Stimulated activated CD8-positive, alpha-beta memory T cell treated with anti-CD3 and anti-CD28 coated beads, Interleukin-2, amount 100 ng/mL, for 1 hour (primary cell): Measurements from ENCODE around the gene NUPR1.
"Not testable (repeated sequence)": the region's sequence is repeated elsewhere in the genome, so short reads cannot be mapped to it uniquely, and the experiment has no call there.

ENCODE experiments used
- DNase-seq, 2 donors: peaks; one replicate each; pipeline ENCODE4 v3.0.0-alpha.2; 2020; ENCODE audit warnings: low read depth in 2 of 2

NUPR1 gene, protein sequence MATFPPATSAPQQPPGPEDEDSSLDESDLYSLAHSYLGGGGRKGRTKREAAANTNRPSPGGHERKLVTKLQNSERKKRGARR

DNA sequence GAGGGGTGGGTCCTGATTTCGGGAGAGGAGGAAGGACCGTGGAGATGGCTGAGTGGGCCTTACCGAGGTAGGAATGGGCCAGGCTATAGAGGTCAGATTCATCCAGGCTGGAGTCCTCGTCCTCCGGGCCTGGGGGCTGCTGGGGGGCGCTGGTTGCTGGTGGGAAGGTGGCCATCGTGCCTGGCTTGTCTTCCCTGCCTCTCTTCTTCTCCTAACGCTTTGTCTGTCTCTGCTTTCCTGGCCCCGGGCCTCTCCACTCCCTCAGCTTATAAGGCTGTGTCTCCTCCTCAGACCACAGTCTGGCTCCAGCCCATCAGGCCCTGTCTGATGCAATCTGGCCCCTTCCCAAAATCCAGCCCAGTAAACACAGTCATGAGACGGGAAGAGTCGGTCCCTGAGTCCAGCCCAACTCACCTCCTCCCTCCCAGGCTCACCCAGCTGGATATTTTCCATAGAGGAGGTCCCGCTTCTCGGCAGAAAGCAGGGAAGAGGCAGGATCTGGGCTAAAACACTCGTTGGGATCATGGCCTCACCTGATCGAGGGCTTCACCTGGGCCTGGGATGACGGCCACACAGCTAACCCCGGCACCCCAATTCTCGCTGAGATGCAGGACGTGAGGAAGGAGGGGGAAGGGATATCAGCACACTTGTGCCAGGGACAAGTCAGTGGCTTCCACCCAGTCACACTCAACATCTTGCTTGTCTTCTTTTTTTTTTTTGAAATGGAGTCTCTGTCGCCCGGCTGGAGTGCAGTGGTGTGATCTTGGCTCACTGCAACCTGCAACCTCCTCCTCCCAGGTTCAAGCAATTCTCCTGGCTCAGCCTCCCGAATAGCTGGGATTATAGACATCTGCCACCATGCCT is at the start of gene NUPR1:
Gene NUPR1 (minus strand): TSS at position 242 of the 864 bp plus-strand sequence. CDS start 67 bp downstream, at position 175.
- DNase-seq: no peak

DNA sequence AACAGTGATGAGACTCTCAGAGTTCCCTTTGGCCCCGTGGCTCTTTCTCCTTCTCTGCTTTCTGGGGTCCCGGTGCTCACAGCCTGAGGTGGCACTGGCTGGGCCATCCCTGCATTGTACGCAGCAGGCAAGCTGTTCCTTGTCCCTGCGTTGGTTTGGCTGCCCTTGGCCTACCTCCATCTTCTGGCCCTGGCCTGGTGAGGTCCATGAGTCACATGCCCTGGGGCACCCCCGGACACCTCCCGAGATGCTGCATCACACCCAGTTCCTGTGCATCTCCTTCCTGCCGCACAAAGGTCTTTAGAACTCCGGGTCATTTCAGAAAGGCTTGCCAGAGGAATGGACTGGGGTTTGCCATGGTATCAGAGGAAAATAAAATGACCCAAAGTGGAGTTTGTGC is 48.6 kb upstream of the NUPR1 start:
- DNase-seq: no peak

DNA sequence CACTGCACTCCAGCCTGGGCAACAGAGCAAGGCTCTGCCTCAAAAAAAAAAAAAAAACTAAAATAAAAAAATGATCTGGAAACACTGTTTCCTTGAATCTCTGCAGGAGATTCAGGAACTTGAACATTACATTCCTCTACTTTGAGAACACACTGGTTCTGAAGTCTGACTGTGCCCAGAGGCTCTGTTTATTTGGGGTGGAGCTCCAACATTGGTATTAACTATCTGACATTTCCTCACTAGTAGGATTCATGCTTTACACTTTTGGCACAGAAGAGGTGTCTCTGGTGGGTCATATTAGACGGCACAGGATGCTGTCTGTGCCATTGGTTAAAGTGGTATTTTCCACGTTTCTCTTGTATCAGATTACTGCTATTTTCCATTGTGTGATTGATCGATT is 47.7 kb upstream of the NUPR1 start:
- no peak for DNase-seq

DNA sequence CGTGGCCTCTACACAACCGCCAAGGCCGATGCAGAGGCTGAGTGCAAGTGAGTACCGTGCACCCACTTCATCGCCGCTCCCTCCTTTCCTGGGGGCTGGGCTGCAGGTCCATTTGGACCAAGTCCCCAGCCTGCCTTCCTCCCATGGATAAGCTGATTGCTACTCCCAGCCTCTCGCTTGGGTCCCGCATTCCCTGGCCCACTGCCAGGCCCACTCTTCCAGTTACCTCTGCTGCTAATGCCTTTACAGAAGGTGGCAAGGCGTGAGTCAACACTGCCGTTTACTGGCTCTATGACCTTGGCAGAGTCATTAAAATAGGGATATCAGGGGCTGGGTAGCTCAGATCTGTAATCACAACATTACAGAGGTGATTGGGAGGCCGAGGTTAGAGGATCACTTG is 46.9 kb upstream of the NUPR1 start:
- no peak for DNase-seq

DNA sequence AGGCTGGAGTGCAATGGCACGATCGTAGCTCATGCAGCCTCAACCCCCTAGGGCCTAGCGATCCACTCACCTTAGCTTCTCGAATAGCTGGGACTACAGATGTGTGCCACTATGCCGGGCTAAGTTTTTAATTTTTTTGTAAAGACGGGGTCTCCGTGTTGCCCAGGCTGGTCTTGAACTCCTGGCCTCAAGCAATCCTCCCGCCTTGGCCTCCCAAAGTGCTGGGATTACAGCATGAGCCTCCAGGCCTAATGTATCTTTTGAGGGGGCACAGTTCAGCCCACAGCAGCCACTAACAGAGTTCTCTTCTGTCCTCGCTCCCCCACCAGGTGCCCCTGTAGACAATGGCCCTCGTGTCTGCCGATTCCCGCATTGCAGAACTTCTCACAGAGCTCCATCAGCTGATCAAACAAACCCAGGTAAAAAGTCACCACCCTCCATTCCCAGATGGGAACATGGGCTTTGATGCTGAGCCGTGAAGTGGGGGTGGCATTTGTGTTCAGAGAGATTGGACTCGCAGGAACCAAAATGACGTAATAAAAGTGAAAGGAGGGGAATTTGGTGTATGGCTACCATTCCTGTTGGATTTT is 42.0 kb upstream of the NUPR1 start:
- no peak for DNase-seq

DNA sequence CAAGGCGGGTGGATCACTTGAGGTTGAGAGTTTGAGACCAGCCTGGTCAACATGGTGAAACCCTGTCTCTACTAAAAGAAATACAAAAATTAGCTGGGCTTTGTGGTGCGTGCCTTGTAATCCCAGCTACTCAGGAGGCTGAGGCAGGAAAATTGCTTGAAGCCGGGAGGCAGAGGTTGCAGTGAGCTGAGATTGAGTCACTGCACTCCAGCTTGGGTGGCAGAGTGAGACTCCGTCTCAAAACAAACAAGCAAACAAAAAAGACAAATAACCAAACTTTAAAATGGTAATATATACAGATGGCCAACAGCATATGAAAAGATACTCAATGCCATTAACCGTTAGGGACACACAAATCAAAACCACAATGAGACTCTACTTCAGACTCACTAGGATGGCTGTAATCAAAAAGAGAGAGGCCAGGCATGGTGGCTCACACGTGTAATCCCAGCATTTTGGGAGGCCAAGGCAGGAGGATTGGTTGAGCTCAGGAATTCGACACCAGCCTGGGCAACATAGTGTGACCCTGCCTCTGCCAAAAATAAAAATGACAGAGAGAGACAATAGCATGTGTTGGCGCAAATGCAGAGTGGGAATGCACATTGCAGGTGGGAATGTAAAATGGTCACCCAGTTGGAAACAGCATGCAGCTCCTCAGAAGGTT is 36.8 kb upstream of the NUPR1 start:
- DNase-seq: no peak

DNA sequence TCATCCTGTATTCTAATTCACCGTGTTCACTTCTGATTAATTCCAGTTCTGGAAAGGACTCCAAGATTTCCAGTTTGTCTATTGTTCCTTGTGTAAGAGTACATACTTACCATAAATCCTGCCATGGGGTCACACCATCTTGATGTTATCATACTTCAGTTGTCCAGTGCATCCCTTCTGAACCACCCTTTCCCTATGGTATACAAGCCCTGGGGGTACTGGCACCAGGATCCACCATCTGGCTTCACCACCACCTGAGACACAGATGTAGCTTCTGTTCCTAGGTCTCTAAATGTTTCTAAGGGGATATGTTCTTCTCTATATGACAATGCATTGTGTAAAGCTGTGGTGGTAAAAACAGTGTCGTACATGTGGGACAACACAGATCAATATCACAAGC is 36.2 kb upstream of the NUPR1 start:
- no peak for DNase-seq

DNA sequence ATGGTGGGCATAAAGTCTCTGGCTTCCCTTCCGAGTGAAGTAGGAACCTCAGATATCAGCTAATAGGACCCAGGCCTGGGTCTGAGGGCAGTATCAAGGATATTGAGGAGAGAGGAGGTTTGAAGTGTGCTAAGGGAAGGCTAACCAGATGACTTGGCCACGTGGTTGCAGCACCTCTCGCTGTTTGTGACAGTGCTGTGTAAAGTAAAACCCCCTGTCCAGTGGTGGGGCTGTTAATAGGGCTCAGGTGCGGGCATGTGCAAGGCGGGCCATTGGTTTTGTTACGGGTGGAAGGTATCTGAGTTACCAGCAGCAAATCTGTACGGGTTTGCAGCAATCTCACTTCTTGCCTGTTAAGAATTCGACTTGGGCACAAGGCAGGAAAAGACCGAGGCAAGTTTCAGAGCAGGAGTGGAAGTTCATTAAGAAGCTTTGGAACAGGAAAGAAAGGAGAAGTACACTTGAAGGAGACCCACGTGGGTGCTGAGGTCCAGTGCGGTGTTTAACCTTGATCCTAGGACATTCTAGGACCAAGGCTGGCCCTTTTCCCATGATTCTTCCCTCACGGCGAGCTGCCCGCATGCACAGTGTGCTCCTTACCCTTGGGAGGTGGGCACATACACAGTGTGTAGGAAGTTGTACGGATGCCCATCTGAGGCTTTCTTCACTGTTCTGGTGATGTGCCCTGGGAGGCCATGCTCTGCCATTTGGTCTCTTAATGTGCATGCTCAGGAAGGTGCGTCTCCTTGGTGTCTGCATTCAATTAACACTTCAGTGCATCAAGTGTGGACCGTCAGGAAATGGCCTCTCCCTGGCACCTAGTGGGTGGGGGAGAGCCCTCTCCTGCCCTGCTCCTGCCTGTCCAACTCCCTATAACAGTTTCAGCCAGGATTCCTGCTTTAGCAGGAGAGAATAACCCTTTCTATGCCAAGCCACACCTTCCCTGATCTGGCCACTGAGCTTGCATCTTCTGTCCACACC is 35.3 kb upstream of the NUPR1 start:
- DNase-seq: no peak

DNA sequence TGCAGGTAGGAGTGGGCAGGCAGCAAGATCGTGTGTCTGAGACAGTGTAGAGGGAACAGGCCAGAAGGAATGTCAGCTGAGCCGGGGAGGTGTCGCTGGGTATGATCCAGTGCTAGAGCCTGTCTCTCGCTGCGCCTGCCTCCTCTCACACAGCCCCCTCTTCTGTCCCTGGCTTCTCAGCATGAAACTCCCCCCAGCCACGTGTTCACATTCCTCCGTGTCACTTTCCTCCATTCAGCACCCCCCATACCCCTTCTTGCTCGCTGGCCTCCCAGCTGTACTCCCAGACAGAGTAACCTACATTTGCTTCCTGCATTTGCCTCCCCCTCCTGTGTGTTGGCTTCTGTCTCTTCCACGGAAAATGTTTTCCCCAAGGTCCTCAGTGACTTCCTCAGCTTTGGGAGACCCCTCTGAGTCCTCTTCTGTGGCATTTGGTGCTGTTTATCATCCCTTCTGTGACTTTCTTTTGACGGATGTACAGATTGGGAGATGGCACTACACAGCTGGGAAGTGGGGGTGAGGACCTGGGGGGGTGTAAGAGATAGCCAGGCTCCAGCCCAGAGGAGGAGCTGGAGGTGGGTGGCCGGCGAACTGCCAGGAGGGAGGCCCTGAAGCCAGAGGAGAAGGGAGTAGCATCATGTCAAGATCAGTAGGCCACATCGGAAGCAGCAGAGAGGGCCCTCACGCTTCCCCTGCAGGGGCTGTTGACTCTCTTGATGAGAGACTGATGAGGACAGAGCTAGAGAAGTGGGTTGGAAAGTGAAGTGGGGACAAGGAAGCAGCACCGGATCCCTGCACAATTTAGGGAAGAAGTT is 34.1 kb upstream of the NUPR1 start:
- DNase-seq: no peak

DNA sequence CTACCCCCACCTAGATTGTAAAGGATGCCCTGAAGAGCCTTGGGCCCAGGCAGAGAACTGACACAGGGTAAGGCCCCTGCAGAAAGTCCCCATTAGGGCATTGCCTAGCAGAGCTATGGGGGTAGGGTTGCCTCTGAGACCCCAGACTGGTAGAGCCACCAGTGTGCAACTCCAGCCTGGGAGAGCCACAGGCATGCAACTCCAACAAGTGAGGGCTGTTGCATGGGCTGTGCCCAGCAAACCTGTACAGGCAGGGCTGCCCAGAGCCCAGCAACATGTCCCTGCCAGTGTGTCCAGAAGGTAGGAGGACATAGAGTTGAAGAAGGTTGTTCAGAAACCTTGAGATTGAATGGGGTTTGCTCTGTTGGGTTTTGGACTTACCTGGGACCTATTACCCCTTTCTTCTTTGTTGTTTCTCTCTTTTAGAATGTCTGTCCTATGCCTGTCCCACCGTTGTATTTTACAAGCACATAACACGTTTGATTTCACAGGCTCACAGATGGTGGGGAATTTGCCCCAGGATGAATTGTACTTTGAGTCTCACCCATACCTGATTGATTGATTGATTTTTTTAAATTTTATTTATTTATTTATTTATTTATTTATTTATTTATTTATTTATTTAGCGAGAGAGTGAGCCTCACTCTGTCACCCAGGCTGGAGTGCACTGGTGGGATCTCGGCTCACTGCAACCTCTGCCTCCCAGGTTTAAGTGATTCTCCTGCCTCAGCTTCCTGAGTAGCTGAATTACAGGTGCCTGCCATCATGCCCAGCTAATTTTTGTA is 31.4 kb upstream of the NUPR1 start:
- no peak for DNase-seq

DNA sequence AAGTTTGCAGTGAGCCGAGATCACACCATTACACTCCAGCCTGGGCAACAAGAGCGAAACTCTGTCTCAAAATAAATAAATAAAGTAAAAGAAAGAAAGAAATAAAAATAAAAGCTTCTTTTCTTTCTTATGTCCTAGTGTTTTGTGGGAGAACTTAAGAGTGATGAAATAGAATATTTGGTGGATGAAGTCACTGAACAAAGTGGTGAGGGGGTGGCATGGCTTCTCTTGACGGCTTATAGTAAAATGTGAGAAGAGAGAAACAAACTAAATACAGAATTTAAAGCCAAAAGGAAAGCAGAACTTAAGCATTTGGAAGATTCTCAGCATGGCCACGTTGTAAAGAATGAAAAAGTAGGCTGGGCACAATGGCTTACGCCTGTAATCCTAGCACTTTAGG is 30.2 kb upstream of the NUPR1 start:
- DNase-seq: no peak

DNA sequence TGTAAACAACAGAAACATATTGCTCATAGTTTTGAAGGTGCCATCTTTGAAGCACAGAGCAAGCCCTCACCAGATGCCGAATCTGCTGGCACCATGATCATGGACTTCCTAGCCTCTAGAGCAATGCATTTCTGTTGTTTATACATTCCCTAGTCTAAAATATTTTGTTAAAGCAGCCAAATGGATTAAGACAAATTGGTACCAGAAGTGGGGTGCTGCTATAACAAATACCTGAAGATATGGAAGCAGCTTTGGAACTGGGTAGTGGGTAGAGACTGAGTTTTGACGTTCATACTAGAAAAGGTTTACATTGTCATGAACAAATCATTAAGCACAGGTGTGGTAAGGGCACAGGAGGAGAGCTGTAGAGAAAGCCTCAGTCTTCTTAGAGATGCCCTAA is 28.5 kb upstream of the NUPR1 start:
- DNase-seq: no peak

DNA sequence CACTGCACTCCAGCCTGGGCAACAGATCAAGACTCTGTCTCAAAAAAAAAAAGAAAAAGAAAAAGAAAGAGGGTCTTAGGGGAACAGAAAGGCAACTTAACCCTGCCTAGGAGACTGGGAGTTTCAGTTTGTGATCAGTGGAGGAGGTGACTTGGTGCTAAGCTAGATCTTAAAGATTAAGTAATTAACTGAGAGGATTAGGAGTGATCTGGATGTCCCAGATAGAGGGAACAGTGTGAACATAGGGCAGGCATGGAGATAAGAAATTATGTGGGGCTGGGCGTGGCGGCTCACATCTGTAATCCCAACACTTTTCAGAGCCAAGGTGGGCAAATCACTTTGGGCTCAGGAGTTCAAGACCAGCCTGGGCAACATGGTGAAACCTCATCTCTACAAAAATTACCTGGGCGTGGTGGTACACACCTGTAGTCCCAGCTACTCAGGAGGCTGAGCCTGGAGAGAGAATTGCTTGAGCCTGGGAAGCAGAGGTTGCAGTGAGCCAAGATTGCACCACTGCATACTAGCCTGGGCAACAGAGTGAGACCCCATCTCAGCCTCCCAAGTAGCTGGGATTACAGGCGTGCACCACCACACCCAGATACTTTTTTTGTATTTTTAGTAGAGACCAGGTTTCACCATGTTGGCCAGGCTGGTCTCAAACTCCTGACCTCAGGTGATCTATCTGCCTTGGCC is 27.6 kb upstream of the NUPR1 start:
- DNase-seq: not testable (repeated sequence)

DNA sequence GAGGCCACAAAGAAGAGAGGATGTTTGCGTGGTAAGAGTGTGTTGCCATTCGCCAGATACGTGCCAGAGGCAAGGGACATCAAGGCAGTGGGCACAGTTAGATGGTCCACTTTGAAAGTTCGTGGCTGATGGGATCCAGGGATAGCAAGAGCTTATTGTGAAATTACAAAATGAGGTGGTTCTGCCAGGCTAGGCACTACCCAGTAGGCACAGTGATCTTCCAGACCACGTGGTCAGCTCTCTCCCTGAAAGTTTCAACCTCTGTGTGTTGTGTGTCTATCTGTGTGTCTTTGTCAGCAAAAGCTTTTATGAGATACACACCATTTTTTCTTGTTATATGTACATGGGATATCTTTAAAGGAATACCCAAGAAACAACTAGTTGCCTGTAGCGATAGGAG is 24.4 kb upstream of the NUPR1 start:
- DNase-seq: no peak

DNA sequence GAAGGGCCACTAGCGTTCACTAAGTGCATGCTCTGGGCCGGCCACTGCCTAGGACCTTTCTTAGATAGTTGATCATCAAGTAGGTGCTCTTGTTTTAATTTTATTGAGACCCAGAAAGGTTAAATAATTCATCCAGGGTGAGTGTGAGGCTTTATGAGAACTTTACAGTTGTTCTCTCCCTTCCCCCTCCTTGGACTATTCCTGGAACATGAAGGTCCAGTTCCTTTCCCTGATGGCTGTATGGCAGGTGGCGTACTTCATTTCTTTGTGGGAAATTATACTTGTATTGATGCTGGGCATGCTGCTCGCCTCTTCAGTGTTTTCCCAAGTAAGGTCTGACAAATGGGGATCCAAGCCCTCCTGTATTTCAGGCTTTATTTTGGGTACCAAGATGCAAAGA is 23.4 kb upstream of the NUPR1 start:
- DNase-seq: no peak

DNA sequence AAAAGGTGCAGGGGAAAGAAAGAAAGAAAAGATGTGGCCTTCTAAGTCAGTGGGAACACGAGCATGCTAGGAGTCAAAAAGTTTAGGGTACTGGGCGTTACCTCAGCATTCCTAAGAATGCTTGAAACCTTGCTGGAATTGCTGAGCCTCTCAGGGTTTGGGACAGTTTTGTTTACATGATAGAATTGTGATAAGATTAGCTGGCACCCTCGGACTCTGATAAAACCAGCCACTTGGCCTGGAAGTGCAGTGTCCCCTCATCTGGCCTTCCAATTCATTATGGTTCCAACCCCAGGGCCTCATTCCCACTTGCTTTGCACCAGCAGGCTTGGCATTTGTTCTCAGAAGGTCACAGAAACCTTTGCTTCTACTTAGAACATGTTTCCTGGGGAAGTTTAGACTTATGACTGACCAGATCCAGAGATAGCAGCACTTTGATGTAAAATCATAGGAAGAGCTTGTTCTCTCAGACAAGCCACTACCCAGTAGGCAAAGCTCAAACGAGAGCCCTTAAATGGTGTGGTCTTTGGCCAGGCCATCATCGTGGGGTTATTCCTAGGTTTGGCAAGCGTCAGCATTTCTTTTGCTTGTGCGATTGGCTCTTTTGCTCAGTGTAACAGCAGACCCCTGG is 22.9 kb upstream of the NUPR1 start:
- no peak for DNase-seq

DNA sequence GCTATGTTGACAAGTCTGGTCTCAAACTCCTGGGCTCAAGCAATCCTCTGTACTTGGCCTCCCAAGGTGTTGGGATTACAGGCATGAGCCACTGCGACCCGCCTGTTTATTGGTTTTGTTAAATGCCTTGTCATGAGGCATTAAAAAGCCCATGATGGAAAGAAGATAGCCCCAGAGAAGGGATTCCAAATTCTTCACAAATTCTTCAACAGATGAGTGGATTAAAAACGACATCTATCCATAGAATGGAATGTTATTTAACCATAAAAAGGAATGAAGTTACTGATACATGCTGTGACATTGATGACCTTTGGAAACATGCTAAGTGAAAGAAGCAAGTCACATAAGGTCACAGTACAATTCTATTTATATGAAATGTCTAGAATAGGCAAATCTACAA is 19.7 kb upstream of the NUPR1 start:
- DNase-seq: no peak

DNA sequence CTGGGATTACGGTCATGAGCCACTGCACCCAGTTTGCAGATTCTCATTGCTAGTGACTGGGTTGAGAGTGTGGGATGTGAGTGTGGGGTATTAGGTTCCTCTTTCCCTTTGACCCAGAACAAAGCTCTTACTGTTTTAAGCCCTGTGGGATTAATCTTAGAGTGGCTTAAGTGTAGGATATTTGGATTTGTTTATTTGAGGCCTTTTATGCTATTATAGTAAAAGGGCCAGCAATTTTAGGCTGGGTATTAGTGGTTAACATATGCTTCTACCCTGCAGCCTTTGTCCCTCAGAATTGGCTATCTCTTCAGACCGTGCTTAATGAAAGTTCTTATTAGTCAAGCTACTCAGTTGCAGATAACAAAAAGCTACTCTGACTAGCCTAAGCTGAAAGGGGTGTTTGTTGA is 18.1 kb upstream of the NUPR1 start:
- no peak for DNase-seq

DNA sequence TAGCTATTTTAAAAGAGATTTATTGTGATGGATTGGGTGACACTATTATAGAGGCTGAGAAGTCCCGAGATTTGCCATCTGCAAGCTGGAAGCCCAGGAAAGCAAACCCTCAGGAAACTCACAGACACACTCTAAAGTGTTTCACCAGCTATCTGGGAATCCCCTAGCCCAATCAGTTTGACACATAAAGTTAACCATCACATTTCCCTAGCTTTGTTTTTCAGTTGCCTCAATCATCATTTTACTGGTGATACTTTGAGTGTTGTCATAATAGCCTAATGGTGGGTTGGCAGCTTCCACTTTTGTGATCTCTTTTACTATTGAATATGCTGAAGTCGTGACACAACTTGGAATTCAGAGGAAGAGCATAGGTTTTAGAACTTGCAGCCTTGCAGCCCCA is 16.8 kb upstream of the NUPR1 start:
- DNase-seq: no peak
